Measurements from ENCODE around the gene SPIN3.

DNA sequence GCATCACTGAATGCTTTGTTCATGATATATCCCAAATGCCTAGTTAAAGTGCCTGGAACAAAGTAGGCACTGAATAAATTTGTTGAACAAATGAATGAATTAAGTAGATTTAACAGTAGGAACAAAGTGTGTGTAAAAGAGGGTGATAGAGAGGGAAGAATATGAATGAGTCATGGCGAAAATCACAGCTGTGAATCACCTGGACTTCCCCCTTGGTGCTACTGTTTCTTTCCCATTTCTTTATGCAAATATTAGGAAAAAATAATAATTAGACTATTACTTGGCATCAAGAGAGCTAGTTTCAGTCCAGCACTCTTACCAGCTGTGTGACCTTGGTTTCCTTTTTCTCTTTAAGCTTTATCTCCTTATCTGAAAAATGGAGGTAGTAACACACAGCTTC lies 9.2 kb downstream of the SPIN3 start:
- no peak for TF ChIP-seq POLR2A (IDR thresholded peaks at IDR 0.05; ENCODE audit: low read depth, low read length)
- no peak for TF ChIP-seq POLR2AphosphoS5 (IDR thresholded peaks at IDR 0.05; ENCODE audit: low read depth, low read length)
- no peak for TF ChIP-seq TAF1 (IDR thresholded peaks at IDR 0.05; ENCODE audit: borderline replicate concordance, low read depth, low read length)
